ACHN (cell line): ENCODE results near the gene FAF1.
A peak's percentile ranks its signal among the peaks of the same experiment; 100 is the strongest.
"Not testable (repeated sequence)": the region's sequence is repeated elsewhere in the genome, so short reads cannot be mapped to it uniquely, and the experiment has no call there.

Experiments used
- DNase-seq: peaks from one replicate; pipeline ENCODE4 v3.0.0-alpha.2; 2015
- in situ Hi-C: cut with HindIII; loops from 2 replicates; pipeline ENCODE4 v1.10.0; 2017; ENCODE audit warnings: low sequenced_read_pairs, low pct_ligation_motif_present, low pct_unique_long_range_greater_than_20kb

FAF1 gene

GRCh38 chr1:50831300-50832061 is 128.6 kb downstream of the FAF1 start:
- DNase-seq = no peak
- in situ Hi-C loops = no loop called here

GRCh38 chr1:50830621-50831020 is 129.4 kb downstream of the FAF1 start:
- in situ Hi-C loops = no loop called here
- DNase-seq = no peak

- no peak for DNase-seq
Observed at GRCh38 chr1:50829014-50829958, 130.8 kb downstream of the FAF1 start.

GRCh38 chr1:50827546-50827945 is 132.5 kb downstream of the FAF1 start:
- DNase-seq = no peak
- in situ Hi-C loops = no loop called here

More at GRCh38 chr1:50829014-50829958, 130.8 kb downstream of the FAF1 start:
- in situ Hi-C loops = no loop called here

- DNase-seq, in situ Hi-C loops: not testable (repeated sequence)
Observed at GRCh38 chr1:50826792-50827191, 133.3 kb downstream of the FAF1 start.

- no peak for DNase-seq
- in situ Hi-C loops = no loop called here
Observed at GRCh38 chr1:50822035-50822776, 137.9 kb downstream of the FAF1 start.

- in situ Hi-C loops = no loop called here
Observed at GRCh38 chr1:50820545-50820944, 139.5 kb downstream of the FAF1 start.

GRCh38 chr1:50812346-50812745 is 147.7 kb downstream of the FAF1 start:
- in situ Hi-C loops = no loop called here

More at GRCh38 chr1:50820545-50820944, 139.5 kb downstream of the FAF1 start:
- DNase-seq = no peak

GRCh38 chr1:50808296-50808695 is 151.8 kb downstream of the FAF1 start:
- DNase-seq = no peak
- in situ Hi-C loops = no loop called here

More at GRCh38 chr1:50812346-50812745, 147.7 kb downstream of the FAF1 start:
- no peak for DNase-seq

GRCh38 chr1:50796272-50796671 is 163.8 kb downstream of the FAF1 start:
- in situ Hi-C loops = no loop called here
- no peak for DNase-seq

GRCh38 chr1:50793521-50793920 is 166.5 kb downstream of the FAF1 start:
- in situ Hi-C loops = no loop called here
- no peak for DNase-seq

GRCh38 chr1:50787266-50787665 is 172.8 kb downstream of the FAF1 start:
- in situ Hi-C loops = no loop called here

GRCh38 chr1:50783286-50783685 is 176.8 kb downstream of the FAF1 start:
- in situ Hi-C loops = no loop called here
- DNase-seq = no peak

More at GRCh38 chr1:50787266-50787665, 172.8 kb downstream of the FAF1 start:
- DNase-seq = no peak

GRCh38 chr1:50780797-50781196 is 179.3 kb downstream of the FAF1 start:
- no peak for DNase-seq
- in situ Hi-C loops = no loop called here

- in situ Hi-C loops = no loop called here
- DNase-seq = no peak
Observed at GRCh38 chr1:50779801-50780200, 180.3 kb downstream of the FAF1 start.

- in situ Hi-C loops = no loop called here
- no peak for DNase-seq
Observed at GRCh38 chr1:50775740-50776139, 184.3 kb downstream of the FAF1 start.

GRCh38 chr1:50774759-50775351 is 185.2 kb downstream of the FAF1 start:
- in situ Hi-C loops = no loop called here
- peak; percentile 66 for DNase-seq

- no peak for DNase-seq
- in situ Hi-C loops = no loop called here
Observed at GRCh38 chr1:50766688-50767087, 193.4 kb downstream of the FAF1 start.
